HEK293 (cell line): ENCODE measurements around the gene IER2.

Experiments
- CTCF ChIA-PET: fragments of 350-600 bp; formaldehyde crosslinking; extraction: SDS; loops from one replicate; lab custom pipeline; 2021; ENCODE audit warnings: antibody characterized with exemption; lab: Yijun Ruan, JAX
- POLR2A ChIA-PET: fragments of 300-600 bp; formaldehyde crosslinking; extraction: SDS; loops from one replicate; lab custom pipeline; 2020; ENCODE audit warnings: antibody characterized with exemption, inconsistent platforms; lab: Yijun Ruan, JAX
- H3K27ac ChIP-seq: fragments of 200-500 bp; sonication (Bioruptor generic); 2 replicates; pipeline ENCODE4 v1.5.1; 2014; ENCODE audit warnings: low read depth, low read length, control low read depth, inconsistent platforms; ENCODE audit errors: extremely low read depth
- H3K36me3 ChIP-seq, 2 experiments: fragments of 200-500 bp in 1 of 2; sonication (Bioruptor generic) in 1 of 2; 1 replicate in 1 of 2; 2 replicates in 1 of 2; pipeline ENCODE4 v1.5.1; 2014 to 2017; ENCODE audit warnings: inconsistent platforms in 2 of 2, low read length in 2 of 2; ENCODE audit not compliant: control insufficient read depth in 2 of 2, insufficient read depth in 1 of 2
- H3K4me1 ChIP-seq: fragments of 200-500 bp; sonication (Bioruptor generic); 2 replicates; pipeline ENCODE4 v1.5.1; 2014; ENCODE audit warnings: mild to moderate bottlenecking, low read length, inconsistent platforms; ENCODE audit not compliant: control insufficient read depth, insufficient read depth
- H3K4me3 ChIP-seq: 2 replicates; pipeline ENCODE4 v1.5.1; 2011; ENCODE audit warnings: low read depth, mild to moderate bottlenecking, control low read depth, low read length, moderate library complexity
- H3K9me3 ChIP-seq: fragments of 200-500 bp; sonication (Bioruptor generic); 2 replicates; pipeline ENCODE4 v1.5.1; 2014; ENCODE audit warnings: low read depth, low read length, inconsistent platforms; ENCODE audit not compliant: control insufficient read depth, insufficient read depth
- GLI4 ChIP-seq: fragments of 450-650 bp; formaldehyde crosslinking; IDR thresholded peaks from 2 replicates; pipeline ENCODE4 v1.5.1; 2016; ENCODE audit warnings: missing biosample characterization, missing genetic modification characterization
- GLIS2 ChIP-seq: fragments of 450-650 bp; formaldehyde crosslinking; IDR thresholded peaks from 2 replicates; pipeline ENCODE4 v1.5.1; 2016; ENCODE audit warnings: missing biosample characterization, missing genetic modification characterization
- KLF16 ChIP-seq: fragments of 450-650 bp; formaldehyde crosslinking; IDR thresholded peaks from 2 replicates; pipeline ENCODE4 v1.5.1; 2017; ENCODE audit warnings: missing biosample characterization, missing genetic modification characterization
- KLF17 ChIP-seq: fragments of 450-650 bp; formaldehyde crosslinking; IDR thresholded peaks from 2 replicates; pipeline ENCODE4 v1.5.1; 2016; ENCODE audit warnings: missing biosample characterization, missing genetic modification characterization
- KLF8 ChIP-seq: fragments of 450-650 bp; formaldehyde crosslinking; IDR thresholded peaks from 2 replicates; pipeline ENCODE4 v1.5.1; 2016; ENCODE audit warnings: missing biosample characterization, missing genetic modification characterization
- SP2 ChIP-seq: fragments of 450-650 bp; formaldehyde crosslinking; IDR thresholded peaks from 2 replicates; pipeline ENCODE4 v1.5.1; 2016; ENCODE audit warnings: missing biosample characterization, missing genetic modification characterization
- SP7 ChIP-seq: fragments of 450-650 bp; formaldehyde crosslinking; IDR thresholded peaks from 2 replicates; pipeline ENCODE4 v1.5.1; 2016; ENCODE audit warnings: missing biosample characterization, missing genetic modification characterization
- ZFP3 ChIP-seq: fragments of 450-650 bp; formaldehyde crosslinking; IDR thresholded peaks from 2 replicates; pipeline ENCODE4 v1.5.1; 2016; ENCODE audit warnings: low read depth, missing biosample characterization, missing genetic modification characterization
- ZFP69B ChIP-seq: fragments of 450-650 bp; formaldehyde crosslinking; IDR thresholded peaks from 2 replicates; pipeline ENCODE4 v1.5.1; 2016; ENCODE audit warnings: missing biosample characterization, missing genetic modification characterization
- ZNF10 ChIP-seq: fragments of 450-650 bp; formaldehyde crosslinking; IDR thresholded peaks from 2 replicates; pipeline ENCODE4 v1.5.1; 2017; ENCODE audit warnings: missing biosample characterization, missing genetic modification characterization
- ZNF112 ChIP-seq: fragments of 450-650 bp; formaldehyde crosslinking; IDR thresholded peaks from 2 replicates; pipeline ENCODE4 v1.5.0; 2017; ENCODE audit warnings: missing biosample characterization, missing genetic modification characterization
- ZNF155 ChIP-seq: fragments of 450-650 bp; formaldehyde crosslinking; IDR thresholded peaks from 2 replicates; pipeline ENCODE4 v1.5.1; 2016; ENCODE audit warnings: missing biosample characterization, missing genetic modification characterization
- ZNF202 ChIP-seq: fragments of 450-650 bp; formaldehyde crosslinking; IDR thresholded peaks from 2 replicates; pipeline ENCODE4 v1.5.1; 2016; ENCODE audit warnings: missing biosample characterization, missing genetic modification characterization, borderline replicate concordance
- ZNF239 ChIP-seq: fragments of 450-650 bp; formaldehyde crosslinking; IDR thresholded peaks from 2 replicates; pipeline ENCODE4 v1.5.1; 2016; ENCODE audit warnings: missing biosample characterization, missing genetic modification characterization
- ZNF324 ChIP-seq: fragments of 450-650 bp; formaldehyde crosslinking; IDR thresholded peaks from 2 replicates; pipeline ENCODE4 v1.5.1; 2016; ENCODE audit warnings: missing biosample characterization, missing genetic modification characterization
- ZNF561 ChIP-seq: fragments of 450-650 bp; IDR thresholded peaks from 2 replicates; pipeline ENCODE4 v1.5.1; 2018; ENCODE audit warnings: missing biosample characterization, missing genetic modification characterization, borderline replicate concordance
- ZNF623 ChIP-seq: fragments of 450-650 bp; formaldehyde crosslinking; IDR thresholded peaks from 2 replicates; pipeline ENCODE4 v1.5.1; 2016; ENCODE audit warnings: missing biosample characterization, missing genetic modification characterization
- ZNF843 ChIP-seq: fragments of 450-650 bp; formaldehyde crosslinking; IDR thresholded peaks from 2 replicates; pipeline ENCODE4 v1.5.1; 2016; ENCODE audit warnings: missing biosample characterization, missing genetic modification characterization
- TF ChIP-seq, protein P1 (sequence below): fragments of 450-650 bp; formaldehyde crosslinking; IDR thresholded peaks from 2 replicates; pipeline ENCODE4 v1.5.0; 2017; ENCODE audit warnings: missing biosample characterization, missing genetic modification characterization, borderline replicate concordance
- TF ChIP-seq, protein P2 (sequence below): fragments of 450-650 bp; formaldehyde crosslinking; IDR thresholded peaks from 2 replicates; pipeline ENCODE4 v1.5.1; 2016; ENCODE audit warnings: missing biosample characterization, missing genetic modification characterization
- TF ChIP-seq, protein P3 (sequence below): fragments of 450-650 bp; formaldehyde crosslinking; IDR thresholded peaks from 2 replicates; pipeline ENCODE4; 2016; ENCODE audit warnings: missing biosample characterization, missing genetic modification characterization
- TF ChIP-seq, protein P4 (sequence below): fragments of 450-650 bp; formaldehyde crosslinking; IDR thresholded peaks from 2 replicates; pipeline ENCODE4 v1.5.1; 2017; ENCODE audit warnings: missing biosample characterization, missing genetic modification characterization

The IER2 gene

DNA sequence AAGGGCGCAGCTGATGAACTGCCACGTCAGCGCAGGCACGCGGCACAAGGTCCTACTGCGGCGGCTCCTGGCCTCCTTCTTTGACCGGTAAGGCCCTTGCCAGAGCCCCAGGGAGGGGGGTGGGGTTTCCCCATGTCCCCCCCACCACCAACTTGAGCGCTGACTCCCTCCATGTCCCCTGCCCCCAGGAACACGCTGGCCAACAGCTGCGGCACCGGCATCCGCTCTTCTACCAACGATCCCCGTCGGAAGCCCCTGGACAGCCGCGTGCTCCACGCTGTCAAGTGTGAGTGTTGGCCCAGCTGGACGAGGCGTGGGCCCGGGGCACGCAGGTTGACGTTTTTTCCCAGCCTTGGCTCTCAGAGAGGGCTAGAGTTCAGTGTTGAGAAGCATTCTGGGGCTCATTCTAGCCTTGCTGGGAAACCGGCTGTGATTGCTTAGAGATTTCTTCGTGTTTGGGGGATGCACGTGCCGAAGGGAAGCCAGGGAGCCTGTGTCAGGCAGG lies 12.9 kb upstream of the IER2 start:
- peaks cover 11 to 62% of the 10 kb centered on the region in 2 experiments; a peak in 2 of 3 replicates for H3K36me3 ChIP-seq
- CTCF ChIA-PET: interaction anchor here (0.6 kb wide), 1 partner anchor 11 kb away, joined by 3 read pairs; no protein-coding TSS in a partner anchor
- TF ChIP-seq KLF16 (no peak), ZNF10 (tag by site-specific recombination) (no peak), ZNF239 (no peak), ZNF202 (no peak), ZFP69B (tag by site-specific recombination) (0 out of 2 replicates have a peak, but pooled peaks have one; percentile 60), ZFP3 (tag by site-specific recombination) (no peak), ZNF843 (tag by site-specific recombination) (no peak), SP7 (no peak)
- TF ChIP-seq, protein P1, sequence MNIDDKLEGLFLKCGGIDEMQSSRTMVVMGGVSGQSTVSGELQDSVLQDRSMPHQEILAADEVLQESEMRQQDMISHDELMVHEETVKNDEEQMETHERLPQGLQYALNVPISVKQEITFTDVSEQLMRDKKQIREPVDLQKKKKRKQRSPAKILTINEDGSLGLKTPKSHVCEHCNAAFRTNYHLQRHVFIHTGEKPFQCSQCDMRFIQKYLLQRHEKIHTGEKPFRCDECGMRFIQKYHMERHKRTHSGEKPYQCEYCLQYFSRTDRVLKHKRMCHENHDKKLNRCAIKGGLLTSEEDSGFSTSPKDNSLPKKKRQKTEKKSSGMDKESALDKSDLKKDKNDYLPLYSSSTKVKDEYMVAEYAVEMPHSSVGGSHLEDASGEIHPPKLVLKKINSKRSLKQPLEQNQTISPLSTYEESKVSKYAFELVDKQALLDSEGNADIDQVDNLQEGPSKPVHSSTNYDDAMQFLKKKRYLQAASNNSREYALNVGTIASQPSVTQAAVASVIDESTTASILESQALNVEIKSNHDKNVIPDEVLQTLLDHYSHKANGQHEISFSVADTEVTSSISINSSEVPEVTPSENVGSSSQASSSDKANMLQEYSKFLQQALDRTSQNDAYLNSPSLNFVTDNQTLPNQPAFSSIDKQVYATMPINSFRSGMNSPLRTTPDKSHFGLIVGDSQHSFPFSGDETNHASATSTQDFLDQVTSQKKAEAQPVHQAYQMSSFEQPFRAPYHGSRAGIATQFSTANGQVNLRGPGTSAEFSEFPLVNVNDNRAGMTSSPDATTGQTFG (tag by site-specific recombination): no peak
- TF ChIP-seq, protein P2, sequence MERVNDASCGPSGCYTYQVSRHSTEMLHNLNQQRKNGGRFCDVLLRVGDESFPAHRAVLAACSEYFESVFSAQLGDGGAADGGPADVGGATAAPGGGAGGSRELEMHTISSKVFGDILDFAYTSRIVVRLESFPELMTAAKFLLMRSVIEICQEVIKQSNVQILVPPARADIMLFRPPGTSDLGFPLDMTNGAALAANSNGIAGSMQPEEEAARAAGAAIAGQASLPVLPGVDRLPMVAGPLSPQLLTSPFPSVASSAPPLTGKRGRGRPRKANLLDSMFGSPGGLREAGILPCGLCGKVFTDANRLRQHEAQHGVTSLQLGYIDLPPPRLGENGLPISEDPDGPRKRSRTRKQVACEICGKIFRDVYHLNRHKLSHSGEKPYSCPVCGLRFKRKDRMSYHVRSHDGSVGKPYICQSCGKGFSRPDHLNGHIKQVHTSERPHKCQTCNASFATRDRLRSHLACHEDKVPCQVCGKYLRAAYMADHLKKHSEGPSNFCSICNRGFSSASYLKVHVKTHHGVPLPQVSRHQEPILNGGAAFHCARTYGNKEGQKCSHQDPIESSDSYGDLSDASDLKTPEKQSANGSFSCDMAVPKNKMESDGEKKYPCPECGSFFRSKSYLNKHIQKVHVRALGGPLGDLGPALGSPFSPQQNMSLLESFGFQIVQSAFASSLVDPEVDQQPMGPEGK (tag by site-specific recombination): 0 out of 2 replicates have a peak, but pooled peaks have one; percentile 16
- TF ChIP-seq, protein P3, sequence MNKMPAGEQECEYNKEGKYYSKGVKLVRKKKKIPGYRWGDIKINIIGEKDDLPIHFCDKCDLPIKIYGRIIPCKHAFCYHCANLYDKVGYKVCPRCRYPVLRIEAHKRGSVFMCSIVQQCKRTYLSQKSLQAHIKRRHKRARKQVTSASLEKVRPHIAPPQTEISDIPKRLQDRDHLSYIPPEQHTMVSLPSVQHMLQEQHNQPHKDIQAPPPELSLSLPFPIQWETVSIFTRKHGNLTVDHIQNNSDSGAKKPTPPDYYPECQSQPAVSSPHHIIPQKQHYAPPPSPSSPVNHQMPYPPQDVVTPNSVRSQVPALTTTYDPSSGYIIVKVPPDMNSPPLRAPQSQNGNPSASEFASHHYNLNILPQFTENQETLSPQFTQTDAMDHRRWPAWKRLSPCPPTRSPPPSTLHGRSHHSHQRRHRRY (tag by site-specific recombination): no peak

DNA sequence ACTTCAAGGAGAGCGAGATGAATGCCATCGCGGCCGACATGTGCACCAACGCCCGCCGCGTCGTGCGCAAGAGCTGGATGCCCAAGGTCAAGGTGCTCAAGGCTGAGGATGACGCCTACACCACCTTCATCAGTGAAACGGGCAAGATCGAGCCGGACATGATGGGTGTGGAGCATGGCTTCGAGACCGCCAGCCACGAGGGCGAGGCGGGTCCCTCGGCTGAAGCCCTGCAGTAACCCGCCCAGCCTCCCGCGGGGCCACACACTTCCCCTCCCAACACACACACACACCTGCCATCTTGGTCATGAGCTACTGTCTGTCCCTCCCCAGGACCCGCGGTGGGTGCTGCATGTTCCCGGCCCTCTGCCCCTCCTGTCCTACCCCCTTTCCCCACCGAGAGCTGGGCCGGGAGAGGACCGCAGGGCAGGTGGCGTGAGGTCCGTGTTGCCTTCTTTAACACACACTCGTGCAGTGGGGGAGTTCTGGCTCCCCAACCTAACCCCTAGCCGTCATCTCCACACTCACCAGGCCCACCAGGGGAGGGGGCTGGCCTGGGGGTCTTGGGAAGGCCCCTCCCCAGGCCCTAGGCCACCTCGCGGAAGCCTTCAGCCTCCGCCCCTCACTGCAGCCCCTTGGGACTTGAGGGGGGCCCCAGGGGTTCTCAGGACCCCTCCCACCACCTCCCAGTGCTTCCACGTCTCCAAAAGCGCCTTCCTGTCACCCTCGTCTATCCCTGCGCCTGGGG lies 11.9 kb upstream of the IER2 start:
- Histone ChIP-seq H3K27ac (no peak overlapping the region), H3K36me3 (peaks cover 11 to 54% of the 10 kb centered on the region in 2 experiments; a peak in 2 of 3 replicates), H3K9me3 (no peaks in the 10 kb centered on the region), H3K4me1 (no peaks in the 10 kb centered on the region), H3K4me3 (no peak overlapping the region)
- CTCF ChIA-PET: interaction anchor here (0.6 kb wide), 2 partner anchors 10 to 56 kb away, joined by 3 read pairs; no protein-coding TSS in a partner anchor
- POLR2A ChIA-PET: interaction anchor here (1.0 kb wide), 1 partner anchor 12 kb away, joined by 3 read pairs; the partner anchor contains the start of genes IER2 and STX10
- no peak for TF ChIP-seq ZNF155 (tag by site-specific recombination)
- TF ChIP-seq ZNF623 (tag by site-specific recombination): no peak
- no peak for TF ChIP-seq GLI4 (tag by site-specific recombination)
- TF ChIP-seq ZNF112 (tag by site-specific recombination): no peak
- peak; percentile 11; the same call in 1 of the 2 replicates for TF ChIP-seq KLF8 (tag by site-specific recombination)
- TF ChIP-seq, protein P4, sequence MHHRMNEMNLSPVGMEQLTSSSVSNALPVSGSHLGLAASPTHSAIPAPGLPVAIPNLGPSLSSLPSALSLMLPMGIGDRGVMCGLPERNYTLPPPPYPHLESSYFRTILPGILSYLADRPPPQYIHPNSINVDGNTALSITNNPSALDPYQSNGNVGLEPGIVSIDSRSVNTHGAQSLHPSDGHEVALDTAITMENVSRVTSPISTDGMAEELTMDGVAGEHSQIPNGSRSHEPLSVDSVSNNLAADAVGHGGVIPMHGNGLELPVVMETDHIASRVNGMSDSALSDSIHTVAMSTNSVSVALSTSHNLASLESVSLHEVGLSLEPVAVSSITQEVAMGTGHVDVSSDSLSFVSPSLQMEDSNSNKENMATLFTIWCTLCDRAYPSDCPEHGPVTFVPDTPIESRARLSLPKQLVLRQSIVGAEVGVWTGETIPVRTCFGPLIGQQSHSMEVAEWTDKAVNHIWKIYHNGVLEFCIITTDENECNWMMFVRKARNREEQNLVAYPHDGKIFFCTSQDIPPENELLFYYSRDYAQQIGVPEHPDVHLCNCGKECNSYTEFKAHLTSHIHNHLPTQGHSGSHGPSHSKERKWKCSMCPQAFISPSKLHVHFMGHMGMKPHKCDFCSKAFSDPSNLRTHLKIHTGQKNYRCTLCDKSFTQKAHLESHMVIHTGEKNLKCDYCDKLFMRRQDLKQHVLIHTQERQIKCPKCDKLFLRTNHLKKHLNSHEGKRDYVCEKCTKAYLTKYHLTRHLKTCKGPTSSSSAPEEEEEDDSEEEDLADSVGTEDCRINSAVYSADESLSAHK (tag by site-specific recombination): no peak
- TF ChIP-seq SP2 (tag by site-specific recombination): 0 out of 2 replicates have a peak, but pooled peaks have one; percentile 14
- TF ChIP-seq, protein P2 (tag by site-specific recombination): 0 out of 2 replicates have a peak, but pooled peaks have one; percentile 16
- TF ChIP-seq ZNF561 (tag by site-specific recombination): no peak
- peak; percentile 47; the same call in 1 of the 2 replicates for TF ChIP-seq KLF17 (tag by site-specific recombination)
- TF ChIP-seq GLIS2 (tag by site-specific recombination): peak; percentile 24; the same call in 1 of the 2 replicates
- no peak for TF ChIP-seq ZNF324 (tag by site-specific recombination)

More for the DNA sequence above, 12.9 kb upstream of the IER2 start:
- Histone ChIP-seq H3K4me3 (no peak overlapping the region), H3K4me1 (no peaks in the 10 kb centered on the region), H3K27ac (no peak overlapping the region), H3K9me3 (no peaks in the 10 kb centered on the region)
- POLR2A ChIA-PET: no interaction called here
